GM06990 (cell line): ENCODE measurements around the gene KRTAP20-2.

ENCODE experiments used
- DNase-seq: peaks from one replicate; pipeline ENCODE4 v3.0.0-alpha.2; 2011; ENCODE audit not compliant: insufficient read length; ENCODE audit errors: extremely low read depth
- H3K27me3 ChIP-seq: replicated peaks from 2 replicates; pipeline ENCODE4 v1.6.0; 2011; ENCODE audit warnings: low read length; ENCODE audit not compliant: control insufficient read depth, insufficient read depth
- H3K36me3 ChIP-seq: 2 replicates; pipeline ENCODE4 v1.5.1; 2011; ENCODE audit warnings: low read length; ENCODE audit not compliant: control insufficient read depth, insufficient read depth
- H3K4me3 ChIP-seq: replicated peaks from 2 replicates; pipeline ENCODE4 v1.5.1; 2011; ENCODE audit warnings: low read depth, mild to moderate bottlenecking, control low read depth, low read length
- TF ChIP-seq, protein P1 (sequence below): IDR thresholded peaks from 2 replicates; pipeline ENCODE4 v1.5.1; 2011; ENCODE audit warnings: low read length, control low read depth, mild to moderate bottlenecking, inconsistent platforms; ENCODE audit not compliant: insufficient read depth, poor library complexity, severe bottlenecking

KRTAP20-2 gene

GRCh38 chr21:30623362-30623761 lies 11.6 kb upstream of the KRTAP20-2 start:
- Histone ChIP-seq H3K27me3 (no peaks in the 10 kb centered on the region), H3K4me3 (no peak overlapping the region), H3K36me3 (no peaks in the 10 kb centered on the region)
- no peak for DNase-seq
- TF ChIP-seq, protein P1, sequence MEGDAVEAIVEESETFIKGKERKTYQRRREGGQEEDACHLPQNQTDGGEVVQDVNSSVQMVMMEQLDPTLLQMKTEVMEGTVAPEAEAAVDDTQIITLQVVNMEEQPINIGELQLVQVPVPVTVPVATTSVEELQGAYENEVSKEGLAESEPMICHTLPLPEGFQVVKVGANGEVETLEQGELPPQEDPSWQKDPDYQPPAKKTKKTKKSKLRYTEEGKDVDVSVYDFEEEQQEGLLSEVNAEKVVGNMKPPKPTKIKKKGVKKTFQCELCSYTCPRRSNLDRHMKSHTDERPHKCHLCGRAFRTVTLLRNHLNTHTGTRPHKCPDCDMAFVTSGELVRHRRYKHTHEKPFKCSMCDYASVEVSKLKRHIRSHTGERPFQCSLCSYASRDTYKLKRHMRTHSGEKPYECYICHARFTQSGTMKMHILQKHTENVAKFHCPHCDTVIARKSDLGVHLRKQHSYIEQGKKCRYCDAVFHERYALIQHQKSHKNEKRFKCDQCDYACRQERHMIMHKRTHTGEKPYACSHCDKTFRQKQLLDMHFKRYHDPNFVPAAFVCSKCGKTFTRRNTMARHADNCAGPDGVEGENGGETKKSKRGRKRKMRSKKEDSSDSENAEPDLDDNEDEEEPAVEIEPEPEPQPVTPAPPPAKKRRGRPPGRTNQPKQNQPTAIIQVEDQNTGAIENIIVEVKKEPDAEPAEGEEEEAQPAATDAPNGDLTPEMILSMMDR, result no peak

DNA sequence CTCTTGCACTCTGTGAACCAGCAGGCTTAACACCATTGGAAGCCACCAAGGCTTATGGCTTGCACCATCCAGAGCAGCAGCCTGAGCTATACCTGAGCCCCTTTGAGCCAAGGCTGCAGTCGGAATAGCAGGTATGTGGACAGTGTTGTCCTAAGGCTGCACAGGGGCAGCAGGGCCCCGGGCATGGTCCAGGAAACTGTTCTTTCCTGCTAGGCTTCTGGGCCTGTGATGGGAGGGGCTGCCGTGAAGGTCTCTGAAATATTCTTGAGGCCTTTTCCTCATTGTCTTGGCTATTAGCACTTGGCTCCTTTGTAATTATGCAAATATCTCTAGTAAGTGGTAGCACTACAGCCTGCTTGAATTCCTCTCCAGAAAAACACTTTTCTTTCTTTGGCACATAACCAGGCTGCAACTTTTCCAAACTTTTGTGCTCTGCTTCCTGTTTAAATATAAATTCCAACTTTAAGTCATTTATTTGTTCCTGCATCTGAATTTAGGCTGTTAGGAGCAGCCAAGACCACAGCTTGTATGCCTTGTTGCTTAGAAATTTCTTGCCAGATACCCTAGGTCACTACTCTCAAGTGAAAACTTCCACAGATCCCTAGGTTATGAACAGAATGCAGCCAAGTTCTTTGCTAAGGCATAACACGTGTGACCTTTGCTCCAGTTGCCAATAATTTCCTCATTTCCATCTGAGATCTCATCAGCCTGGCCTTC lies 9.4 kb upstream of the KRTAP20-2 start:
- Histone ChIP-seq H3K27me3 (no peaks in the 10 kb centered on the region), H3K36me3 (no peaks in the 10 kb centered on the region), H3K4me3 (no peak overlapping the region)
- TF ChIP-seq, protein P1, result no peak
- DNase-seq, result no peak

- TF ChIP-seq, protein P1, result no peak
- no peaks in the 10 kb centered on the region for H3K36me3 ChIP-seq
- H3K27me3 ChIP-seq, result no peaks in the 10 kb centered on the region
- H3K4me3 ChIP-seq, result no peak overlapping the region
- no peak for DNase-seq
These were observed 6.9 kb upstream of the KRTAP20-2 start for GRCh38 chr21:30628109-30628508.

DNA sequence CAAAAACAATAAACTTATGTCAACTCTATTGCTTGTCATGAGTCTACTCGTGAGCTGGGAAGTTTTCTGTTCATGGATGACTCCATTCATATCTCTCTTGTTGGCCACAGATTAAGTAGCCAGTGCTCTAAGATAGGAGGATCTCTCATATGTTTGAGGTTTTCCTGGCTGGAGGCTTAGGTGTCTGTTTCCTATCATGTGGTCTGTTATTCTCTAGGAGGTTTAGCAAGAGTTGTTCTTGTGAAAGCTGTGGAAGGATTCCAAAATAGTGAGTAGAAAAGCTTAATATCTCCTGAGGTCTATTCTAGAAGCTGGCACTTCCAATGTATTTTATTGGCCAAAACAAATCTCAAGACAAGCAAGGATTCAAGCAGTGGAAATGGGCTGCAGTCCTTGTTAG lies 5.8 kb upstream of the KRTAP20-2 start:
- no peaks in the 10 kb centered on the region for H3K36me3 ChIP-seq
- TF ChIP-seq, protein P1, result no peak
- no peak for DNase-seq

GRCh38 chr21:30638686-30639085 lies 3.7 kb downstream of the KRTAP20-2 start:
- TF ChIP-seq, protein P1, result no peak
- DNase-seq, result no peak
- no peaks in the 10 kb centered on the region for H3K27me3 ChIP-seq
- no peaks in the 10 kb centered on the region for H3K36me3 ChIP-seq
- H3K4me3 ChIP-seq, result no peak overlapping the region

More for the DNA sequence above, 5.8 kb upstream of the KRTAP20-2 start:
- no peak overlapping the region for H3K4me3 ChIP-seq
- H3K27me3 ChIP-seq, result no peaks in the 10 kb centered on the region
